ENCODE measurements around the gene ZNF333. TPM values are rescaled to one million over a fixed set of nuclear protein-coding genes. Genes with fewer than 3 reads are reported as not detected.

The ZNF333 gene
- polyA plus RNA-seq, result 67.6 and 79.5 TPM in 2 replicates
- 59.4 and 68.2 TPM in 2 replicates for polyA minus RNA-seq

DNA sequence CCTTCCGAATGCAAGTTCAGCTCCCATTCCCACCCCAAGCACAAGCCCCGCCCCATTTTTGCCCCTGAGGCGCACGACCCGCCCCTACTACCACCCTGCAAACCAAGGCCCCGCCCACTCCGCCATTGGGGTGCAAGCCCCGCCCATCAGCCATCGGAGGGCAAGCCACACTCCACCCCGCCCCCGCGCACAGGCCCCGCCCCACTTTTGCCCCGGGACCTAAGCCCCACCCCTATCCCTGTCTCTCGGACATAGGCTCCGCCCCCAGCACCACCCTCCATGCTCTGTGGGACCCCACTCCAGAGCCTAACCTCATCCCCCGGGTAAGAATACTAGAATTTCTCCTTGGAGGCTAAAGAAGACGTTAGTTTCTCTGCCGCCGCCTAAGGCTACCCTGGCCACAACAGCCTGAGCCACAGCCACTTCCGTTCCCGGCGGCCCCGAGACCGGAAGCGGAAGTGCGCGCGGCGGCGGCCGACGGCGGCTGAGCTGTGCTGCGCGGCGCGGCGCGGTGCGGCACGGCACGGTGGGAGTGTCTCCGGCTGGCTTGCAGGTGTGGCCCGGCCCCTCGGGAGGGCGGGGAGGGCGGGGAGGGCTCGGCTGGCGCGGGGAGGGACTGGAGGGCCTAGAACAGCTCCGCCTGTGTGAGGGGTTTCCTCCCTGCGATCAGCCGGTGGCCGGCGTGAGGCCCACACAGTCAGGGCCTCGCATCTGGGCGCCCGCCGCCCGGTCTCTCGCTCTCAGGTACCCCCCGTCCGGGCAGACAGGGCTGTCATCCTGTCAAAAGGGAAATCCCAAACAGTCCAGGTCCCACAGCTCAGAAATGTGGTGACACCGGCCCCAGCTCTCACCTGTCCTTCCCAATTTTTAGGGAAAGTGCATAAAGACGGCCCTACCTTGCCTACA lies at the start of gene ZNF333:
TSS of gene ZNF333 (plus strand) at position 451 of the 906 bp plus-strand sequence. CDS start 3,444 bp downstream, outside the sequence.
- peaks cover 16% of the 10 kb centered on the region for H3K79me2 ChIP-seq (replicated peaks; ENCODE audit: insufficient read depth, low read length)
- H3K36me3 ChIP-seq (ENCODE audit: insufficient read depth, low read length), result no peaks in the 10 kb centered on the region
- H4K20me1 ChIP-seq (ENCODE audit: insufficient read depth), result no peaks in the 10 kb centered on the region
- peak within 1 kb of the TSS; percentile 93 for H3K4me3 ChIP-seq (ENCODE audit: low read length)
- peak within 1 kb of the TSS; percentile 78 for H3K4me2 ChIP-seq (ENCODE audit: low read length)
- peak within 1 kb of the TSS; percentile 69 for H2AFZ ChIP-seq (ENCODE audit: low read depth, low read length)
- H3F3A ChIP-seq (ENCODE audit: insufficient read depth, low read length, poor library complexity, severe bottlenecking), result no peaks in the 10 kb centered on the region
- peak within 1 kb of the TSS; percentile 93 for H3K27ac ChIP-seq (ENCODE audit: low read length)
- peak within 1 kb of the TSS; percentile 82 for H3K9ac ChIP-seq (ENCODE audit: low read length)
- H3K9me2 ChIP-seq (ENCODE audit: insufficient read depth, low read length), result no peaks in the 10 kb centered on the region
- no peaks in the 10 kb centered on the region for H3K9me3 ChIP-seq (ENCODE audit: low read length)
- H3K27me3 ChIP-seq (ENCODE audit: insufficient read depth, low read depth, low read length), result no peaks in the 10 kb centered on the region
- TF ChIP-seq SMC3 (conservative IDR thresholded peaks at IDR 0.05; ENCODE audit: poor library complexity) (no peak), TAF1 (IDR thresholded peaks at IDR 0.05; ENCODE audit: low read depth) (peak; percentile 58), RAD21 (conservative IDR thresholded peaks at IDR 0.05) (peak; percentile 23), EP300 (conservative IDR thresholded peaks at IDR 0.05; ENCODE audit: poor library complexity, severe bottlenecking) (peak; percentile 41), POLR2AphosphoS5 (IDR thresholded peaks at IDR 0.05) (peak; percentile 89), MXI1 (conservative IDR thresholded peaks at IDR 0.05; ENCODE audit: poor library complexity, severe bottlenecking) (peak; percentile 82), CTCF (IDR thresholded peaks at IDR 0.05; ENCODE audit: poor library complexity, severe bottlenecking) (no peak)
- TF ChIP-seq, protein P1, sequence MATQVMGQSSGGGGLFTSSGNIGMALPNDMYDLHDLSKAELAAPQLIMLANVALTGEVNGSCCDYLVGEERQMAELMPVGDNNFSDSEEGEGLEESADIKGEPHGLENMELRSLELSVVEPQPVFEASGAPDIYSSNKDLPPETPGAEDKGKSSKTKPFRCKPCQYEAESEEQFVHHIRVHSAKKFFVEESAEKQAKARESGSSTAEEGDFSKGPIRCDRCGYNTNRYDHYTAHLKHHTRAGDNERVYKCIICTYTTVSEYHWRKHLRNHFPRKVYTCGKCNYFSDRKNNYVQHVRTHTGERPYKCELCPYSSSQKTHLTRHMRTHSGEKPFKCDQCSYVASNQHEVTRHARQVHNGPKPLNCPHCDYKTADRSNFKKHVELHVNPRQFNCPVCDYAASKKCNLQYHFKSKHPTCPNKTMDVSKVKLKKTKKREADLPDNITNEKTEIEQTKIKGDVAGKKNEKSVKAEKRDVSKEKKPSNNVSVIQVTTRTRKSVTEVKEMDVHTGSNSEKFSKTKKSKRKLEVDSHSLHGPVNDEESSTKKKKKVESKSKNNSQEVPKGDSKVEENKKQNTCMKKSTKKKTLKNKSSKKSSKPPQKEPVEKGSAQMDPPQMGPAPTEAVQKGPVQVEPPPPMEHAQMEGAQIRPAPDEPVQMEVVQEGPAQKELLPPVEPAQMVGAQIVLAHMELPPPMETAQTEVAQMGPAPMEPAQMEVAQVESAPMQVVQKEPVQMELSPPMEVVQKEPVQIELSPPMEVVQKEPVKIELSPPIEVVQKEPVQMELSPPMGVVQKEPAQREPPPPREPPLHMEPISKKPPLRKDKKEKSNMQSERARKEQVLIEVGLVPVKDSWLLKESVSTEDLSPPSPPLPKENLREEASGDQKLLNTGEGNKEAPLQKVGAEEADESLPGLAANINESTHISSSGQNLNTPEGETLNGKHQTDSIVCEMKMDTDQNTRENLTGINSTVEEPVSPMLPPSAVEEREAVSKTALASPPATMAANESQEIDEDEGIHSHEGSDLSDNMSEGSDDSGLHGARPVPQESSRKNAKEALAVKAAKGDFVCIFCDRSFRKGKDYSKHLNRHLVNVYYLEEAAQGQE (IDR thresholded peaks at IDR 0.05; ENCODE audit: borderline replicate concordance), result no peak

DNA sequence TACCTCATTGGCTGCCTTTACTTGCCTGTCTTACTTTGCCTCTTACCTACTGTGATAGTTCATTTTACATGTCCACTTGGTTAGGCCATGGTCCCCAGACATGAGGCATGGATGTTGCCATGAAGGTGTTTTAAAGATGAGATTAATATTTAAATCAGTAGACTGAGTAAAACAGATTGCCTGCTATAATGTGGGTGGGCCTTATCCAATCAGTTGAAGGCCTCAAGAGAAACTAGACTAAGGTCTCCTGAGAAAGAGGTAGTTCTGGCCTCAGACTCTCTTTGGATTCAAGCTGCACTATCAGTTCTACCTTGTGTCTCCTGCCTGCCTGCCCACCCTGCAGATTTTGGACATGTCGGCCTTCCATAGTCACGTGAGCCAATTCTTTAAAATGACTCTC lies 41.3 kb upstream of the ZNF333 start:
- no peaks in the 10 kb centered on the region for H3K9me3 ChIP-seq (ENCODE audit: low read length)
- no peaks in the 10 kb centered on the region for H3K36me3 ChIP-seq (ENCODE audit: insufficient read depth, low read length)
- no peak overlapping the region for H3K4me2 ChIP-seq (ENCODE audit: low read length)
- no peaks in the 10 kb centered on the region for H3K9me2 ChIP-seq (ENCODE audit: insufficient read depth, low read length)
- H3F3A ChIP-seq (ENCODE audit: insufficient read depth, low read length, poor library complexity, severe bottlenecking), result no peaks in the 10 kb centered on the region
- H3K27ac ChIP-seq (ENCODE audit: low read length), result no peak overlapping the region
- TF ChIP-seq POLR2AphosphoS5 (IDR thresholded peaks at IDR 0.05) (no peak), CTCF (IDR thresholded peaks at IDR 0.05; ENCODE audit: poor library complexity, severe bottlenecking) (no peak), EZH2 (IDR thresholded peaks at IDR 0.05; ENCODE audit: borderline replicate concordance, insufficient read depth, low read length, poor library complexity, severe bottlenecking) (no peak)
- TF ChIP-seq, protein P1 (IDR thresholded peaks at IDR 0.05; ENCODE audit: borderline replicate concordance), result no peak
- no peaks in the 10 kb centered on the region for H3K79me2 ChIP-seq (replicated peaks; ENCODE audit: insufficient read depth, low read length)
- H3K4me3 ChIP-seq (ENCODE audit: low read length), result no peak overlapping the region
- no peaks in the 10 kb centered on the region for H4K20me1 ChIP-seq (ENCODE audit: insufficient read depth)
- H3K9ac ChIP-seq (ENCODE audit: low read length), result no peak overlapping the region
- no peak overlapping the region for H2AFZ ChIP-seq (ENCODE audit: low read depth, low read length)
- H3K27me3 ChIP-seq (ENCODE audit: insufficient read depth, low read depth, low read length), result no peaks in the 10 kb centered on the region

All from neural cell (in vitro differentiated cells).